AG04450 (cell line): ENCODE data around the gene GPR87. TPM values are rescaled to one million over a fixed set of nuclear protein-coding genes. Genes with fewer than 3 reads are reported as not detected.

Source experiments
- CTCF ChIA-PET: fragments of 300-600, 350-600 bp; formaldehyde crosslinking; extraction: SDS; loops from one replicate; lab custom pipeline; 2022; ENCODE audit warnings: antibody characterized with exemption, inconsistent platforms; lab: Charles Lee
- POLR2A ChIA-PET: fragments of 350-600 bp; formaldehyde crosslinking; extraction: SDS; loops from one replicate; lab custom pipeline; 2021; ENCODE audit warnings: antibody characterized with exemption, inconsistent platforms; lab: Yijun Ruan, JAX
- DNase-seq: peaks from one replicate; pipeline ENCODE4 v3.0.0-alpha.2; 2011; ENCODE audit warnings: low read depth, low spot score
- H3K27ac ChIP-seq: one replicate; pipeline ENCODE4 v1.5.1; 2012; ENCODE audit warnings: low read depth, low read length, control low read depth
- H3K27me3 ChIP-seq: one replicate; pipeline ENCODE4 v1.6.0; 2012; ENCODE audit warnings: low read length; ENCODE audit not compliant: control insufficient read depth, insufficient read depth
- H3K4me3 ChIP-seq: 2 replicates; pipeline ENCODE4 v1.5.1; 2011; ENCODE audit warnings: mild to moderate bottlenecking, low read depth, low read length, control low read depth
- H3K9me3 ChIP-seq: 2 replicates; pipeline ENCODE4 v1.5.1; 2012; ENCODE audit warnings: low read length; ENCODE audit not compliant: control insufficient read depth, insufficient read depth
- polyA plus RNA-seq: library from polyadenylated mRNA; depleted of rRNA; stranded (reverse); fragments of >200 nt; gene quantifications from 2 replicates; pipeline ENCODE4 v1.2.3, GENCODE V29; 2011; rRNA removed
- TF ChIP-seq, protein P1 (sequence below): IDR thresholded peaks from 2 replicates; pipeline ENCODE4 v1.5.1; 2011; ENCODE audit warnings: low read depth, low read length, control low read depth, inconsistent platforms

Gene GPR87
- polyA plus RNA-seq, 1 experiment: not detected

DNA sequence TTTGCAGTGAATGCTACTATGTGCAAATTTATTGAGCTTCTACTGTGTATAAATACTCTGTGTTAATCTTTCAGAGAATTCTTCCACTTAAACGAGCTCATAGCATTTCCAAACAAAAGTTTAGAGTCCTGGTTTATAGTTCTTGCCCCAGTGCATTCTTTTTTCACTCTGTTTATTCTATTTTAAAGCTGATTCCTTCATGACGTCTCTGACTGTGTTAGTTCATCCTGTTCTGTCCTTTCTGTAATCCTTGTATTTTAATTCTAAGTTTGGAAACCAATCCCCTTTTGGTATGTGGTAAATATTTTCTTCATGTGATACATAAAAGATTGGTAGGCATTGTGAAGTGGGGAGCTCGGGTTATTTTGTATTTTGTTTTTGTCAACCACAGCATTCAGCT is 57.0 kb downstream of the GPR87 start:
- peaks cover 2% of the 10 kb centered on the region for H3K27me3 ChIP-seq
- DNase-seq: peak; percentile 10
- no peaks in the 10 kb centered on the region for H3K9me3 ChIP-seq
- ChIA-PET CTCF (interaction anchor here (0.9 to 2.7 kb wide), 5 partner anchors 23 to 579 kb away, joined by 3 to 12 read pairs (median 3); no protein-coding TSS in a partner anchor), POLR2A (interaction anchor here (0.8 to 1.1 kb wide), 2 partner anchors 9 to 31 kb away, joined by 3 to 4 read pairs; no protein-coding TSS in a partner anchor)
- TF ChIP-seq, protein P1, sequence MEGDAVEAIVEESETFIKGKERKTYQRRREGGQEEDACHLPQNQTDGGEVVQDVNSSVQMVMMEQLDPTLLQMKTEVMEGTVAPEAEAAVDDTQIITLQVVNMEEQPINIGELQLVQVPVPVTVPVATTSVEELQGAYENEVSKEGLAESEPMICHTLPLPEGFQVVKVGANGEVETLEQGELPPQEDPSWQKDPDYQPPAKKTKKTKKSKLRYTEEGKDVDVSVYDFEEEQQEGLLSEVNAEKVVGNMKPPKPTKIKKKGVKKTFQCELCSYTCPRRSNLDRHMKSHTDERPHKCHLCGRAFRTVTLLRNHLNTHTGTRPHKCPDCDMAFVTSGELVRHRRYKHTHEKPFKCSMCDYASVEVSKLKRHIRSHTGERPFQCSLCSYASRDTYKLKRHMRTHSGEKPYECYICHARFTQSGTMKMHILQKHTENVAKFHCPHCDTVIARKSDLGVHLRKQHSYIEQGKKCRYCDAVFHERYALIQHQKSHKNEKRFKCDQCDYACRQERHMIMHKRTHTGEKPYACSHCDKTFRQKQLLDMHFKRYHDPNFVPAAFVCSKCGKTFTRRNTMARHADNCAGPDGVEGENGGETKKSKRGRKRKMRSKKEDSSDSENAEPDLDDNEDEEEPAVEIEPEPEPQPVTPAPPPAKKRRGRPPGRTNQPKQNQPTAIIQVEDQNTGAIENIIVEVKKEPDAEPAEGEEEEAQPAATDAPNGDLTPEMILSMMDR: no peak
- H3K4me3 ChIP-seq: no peak overlapping the region
- no peak overlapping the region for H3K27ac ChIP-seq

GRCh38 chr3:151256749-151257148 is 59.9 kb downstream of the GPR87 start:
- DNase-seq: no peak
- CTCF ChIA-PET: interaction anchor here (1.1 to 1.8 kb wide), 5 partner anchors 11 to 33 kb away, joined by 3 to 10 read pairs (median 3); no protein-coding TSS in a partner anchor
- peaks cover 2% of the 10 kb centered on the region for H3K27me3 ChIP-seq
- H3K27ac ChIP-seq: no peak overlapping the region
- TF ChIP-seq, protein P1: no peak
- no peaks in the 10 kb centered on the region for H3K9me3 ChIP-seq
- no peak overlapping the region for H3K4me3 ChIP-seq
- POLR2A ChIA-PET: no interaction called here

DNA sequence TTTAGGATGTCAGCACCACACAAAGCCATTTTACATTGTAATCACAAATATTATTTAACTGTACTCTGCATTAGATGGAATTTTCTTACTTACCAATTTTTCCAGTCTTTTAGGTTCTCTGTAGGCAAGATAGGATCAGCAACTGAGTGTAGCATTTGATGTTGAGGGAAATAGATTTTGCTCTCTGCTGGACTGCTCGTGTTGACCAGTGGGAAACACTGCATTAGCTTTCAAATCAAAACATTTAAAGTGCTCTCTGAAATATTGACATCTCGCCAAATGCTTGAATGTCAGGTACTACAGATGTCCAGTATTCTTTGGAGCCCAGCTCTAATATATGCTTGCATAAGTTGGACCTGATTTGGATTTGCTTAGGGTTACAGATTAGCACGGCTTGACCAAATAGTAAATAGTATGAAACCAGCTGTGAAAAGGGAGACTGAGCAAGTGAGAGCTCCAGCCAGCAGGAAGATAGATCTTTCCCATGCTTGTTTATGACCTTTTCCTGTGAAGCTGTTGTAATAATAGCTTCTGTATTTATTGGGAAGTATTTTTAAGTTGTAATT is 67.8 kb downstream of the GPR87 start:
- Histone ChIP-seq H3K27ac (no peak overlapping the region), H3K4me3 (no peak overlapping the region), H3K27me3 (no peaks in the 10 kb centered on the region), H3K9me3 (no peaks in the 10 kb centered on the region)
- DNase-seq: no peak
- TF ChIP-seq, protein P1: no peak
- POLR2A ChIA-PET: no interaction called here
- CTCF ChIA-PET: interaction anchor here (1.9 kb wide), 1 partner anchor 21 kb away, joined by 11 read pairs; no protein-coding TSS in a partner anchor

Other genes starting within 250 kb of the GPR87 start
- gene MED12L, start 231.2 kb downstream of the GPR87 start, polyA plus RNA-seq: 0.17 and 0.26 TPM in 2 replicates
- not detected in 2 replicates for gene GPR171, start 113.6 kb downstream of the GPR87 start, polyA plus RNA-seq
- gene P2RY14, start 38.3 kb downstream of the GPR87 start, polyA plus RNA-seq: not detected in 2 replicates
- not detected in 2 replicates for gene P2RY13, start 12.7 kb upstream of the GPR87 start, polyA plus RNA-seq
- not detected in 2 replicates for gene P2RY12, start 67.9 kb upstream of the GPR87 start, polyA plus RNA-seq
- gene IGSF10, start 144.2 kb upstream of the GPR87 start, polyA plus RNA-seq: 0.02 TPM in 2 replicates